ENCODE measurements around the gene FHAD1.

GRCh38 chr1:15441247-15441646 lies 194.2 kb downstream of the FHAD1 start:
- TF ChIP-seq EZH2 (IDR thresholded peaks at IDR 0.05; ENCODE audit: borderline replicate concordance) (no peak), CTCF (IDR thresholded peaks at IDR 0.05; ENCODE audit: poor library complexity) (no peak)

Data from hepatocyte (in vitro differentiated cells).